Neuron (in vitro differentiated cells): Measurements from ENCODE around the gene ALPK1.
"Not testable (repeated sequence)": the region's sequence is repeated elsewhere in the genome, so short reads cannot be mapped to it uniquely, and the experiment has no call there.

Experiments
- H2AFZ ChIP-seq: one replicate; pipeline ENCODE4 v1.6.1; 2013; ENCODE audit warnings: low read depth, mild to moderate bottlenecking, inconsistent platforms, low read length, moderate library complexity
- H3K27me3 ChIP-seq: one replicate; pipeline ENCODE4 v1.6.1; 2013; ENCODE audit warnings: low read length; ENCODE audit not compliant: insufficient read depth
- H3K36me3 ChIP-seq: one replicate; pipeline ENCODE4 v1.6.1; 2013; ENCODE audit warnings: low read length; ENCODE audit not compliant: insufficient read depth
- H3K4me1 ChIP-seq: one replicate; pipeline ENCODE4 v1.6.1; 2013; ENCODE audit warnings: low read length; ENCODE audit not compliant: insufficient read depth
- H3K4me3 ChIP-seq: 2 replicates; pipeline ENCODE4 v1.5.1; 2013; ENCODE audit warnings: mild to moderate bottlenecking, low read length, moderate library complexity
- H3K9me3 ChIP-seq: one replicate; pipeline ENCODE4 v1.6.1; 2013; ENCODE audit warnings: low read length

Gene ALPK1

DNA sequence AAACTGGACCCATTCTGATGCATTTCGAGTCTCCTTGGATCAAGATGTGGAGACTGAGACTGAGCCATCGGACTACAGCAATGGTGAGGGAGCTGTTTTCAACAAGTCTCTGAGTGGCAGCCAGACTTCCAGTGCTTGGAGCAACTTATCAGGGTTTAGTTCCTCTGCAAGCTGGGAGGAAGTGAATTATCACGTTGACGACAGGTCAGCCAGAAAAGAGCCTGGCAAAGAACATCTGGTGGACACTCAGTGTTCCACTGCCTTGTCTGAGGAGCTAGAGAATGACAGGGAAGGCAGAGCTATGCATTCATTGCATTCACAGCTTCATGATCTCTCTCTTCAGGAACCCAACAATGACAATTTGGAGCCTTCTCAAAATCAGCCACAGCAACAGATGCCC is 134.0 kb downstream of the ALPK1 start:
- H3K27me3 ChIP-seq = no peaks in the 10 kb centered on the region
- H2AFZ ChIP-seq = no peak overlapping the region
- no peaks in the 10 kb centered on the region for H3K36me3 ChIP-seq
- no peaks in the 10 kb centered on the region for H3K9me3 ChIP-seq
- no peaks in the 10 kb centered on the region for H3K4me1 ChIP-seq
- no peak overlapping the region for H3K4me3 ChIP-seq

DNA sequence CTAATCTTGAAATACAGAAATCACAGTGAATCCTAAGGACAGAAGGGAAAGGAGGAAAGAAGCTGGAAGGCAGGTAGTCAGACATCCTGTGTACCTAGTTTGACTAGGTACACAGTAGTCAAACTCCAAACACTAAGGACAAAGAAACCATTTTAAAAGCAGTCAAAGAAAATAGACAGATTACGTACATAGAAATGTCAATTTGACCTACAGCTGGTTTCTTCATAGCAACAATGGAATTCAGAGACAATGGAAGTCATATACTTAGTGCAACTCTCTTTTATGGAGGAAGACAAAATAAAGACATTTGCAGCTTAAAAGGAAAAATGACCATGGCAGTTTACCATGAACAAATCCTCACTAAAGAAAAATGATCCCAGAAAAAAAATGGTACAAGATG is 139.8 kb downstream of the ALPK1 start:
- H3K4me3 ChIP-seq = no peak overlapping the region
- H3K4me1 ChIP-seq = no peaks in the 10 kb centered on the region
- no peak overlapping the region for H2AFZ ChIP-seq
- H3K9me3 ChIP-seq = no peaks in the 10 kb centered on the region
- no peaks in the 10 kb centered on the region for H3K36me3 ChIP-seq
- H3K27me3 ChIP-seq = no peaks in the 10 kb centered on the region

DNA sequence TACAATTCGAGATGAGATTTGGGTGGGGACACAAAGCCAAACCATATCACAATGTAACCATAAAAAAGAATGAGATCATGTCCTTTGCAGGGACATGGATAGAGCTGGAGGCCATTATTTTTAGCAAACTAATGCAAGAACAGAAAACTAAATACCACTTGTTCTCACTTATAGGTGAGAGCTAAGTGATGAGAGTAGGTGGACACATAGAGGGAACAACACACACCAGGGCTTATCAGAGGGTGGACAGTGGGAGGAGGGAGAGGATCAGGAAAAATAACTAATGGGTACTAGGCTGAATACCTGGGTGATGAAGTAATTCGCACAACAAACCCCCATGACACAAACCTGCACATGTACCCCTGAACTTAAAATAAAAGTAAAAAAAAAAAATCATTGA is 145.1 kb downstream of the ALPK1 start:
- H3K9me3 ChIP-seq, H3K4me1 ChIP-seq, H3K27me3 ChIP-seq, H2AFZ ChIP-seq, H3K36me3 ChIP-seq, H3K4me3 ChIP-seq: not testable (repeated sequence)

DNA sequence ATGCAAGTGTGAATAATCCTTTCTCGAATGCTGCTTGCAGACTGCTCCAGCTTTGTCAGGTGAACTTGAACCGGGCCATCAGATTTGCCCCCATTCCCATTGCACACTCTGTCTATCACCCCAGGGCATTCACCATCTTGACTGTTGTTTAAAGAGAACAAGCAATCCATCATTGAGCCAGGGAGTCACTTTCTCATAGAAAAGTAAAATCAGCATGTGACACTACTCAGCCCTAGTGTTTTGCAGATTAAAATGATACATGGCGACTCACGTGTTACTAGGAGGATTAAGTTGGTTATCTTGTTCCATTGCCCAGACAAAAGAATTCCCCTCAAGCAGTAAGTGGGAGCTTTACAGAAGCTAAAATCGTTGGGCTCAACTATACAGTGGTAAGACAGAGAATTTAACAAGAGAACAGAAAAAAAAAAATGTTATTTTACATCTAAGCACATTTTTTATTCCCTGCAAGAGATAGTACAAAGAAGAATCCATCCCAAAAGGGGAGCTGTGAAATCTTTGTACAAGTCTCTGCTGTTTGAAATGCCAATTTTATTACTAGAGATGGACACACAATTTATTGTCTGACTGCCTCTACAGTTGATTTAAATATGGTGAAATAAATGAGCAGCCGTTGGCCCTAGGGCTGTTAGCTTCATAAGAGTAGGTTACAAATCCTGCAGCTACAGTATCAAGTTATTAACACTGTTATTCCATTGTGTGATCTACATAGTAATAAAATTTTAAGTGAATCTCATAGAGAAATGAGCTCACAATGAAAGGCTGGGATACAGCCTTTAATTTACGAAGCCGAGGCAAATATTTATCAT is 151.3 kb downstream of the ALPK1 start:
- Histone ChIP-seq H3K4me3 (no peak overlapping the region), H3K27me3 (no peaks in the 10 kb centered on the region), H2AFZ (no peak overlapping the region), H3K9me3 (peaks cover 6% of the 10 kb centered on the region), H3K36me3 (no peaks in the 10 kb centered on the region), H3K4me1 (peaks cover 24% of the 10 kb centered on the region)

DNA sequence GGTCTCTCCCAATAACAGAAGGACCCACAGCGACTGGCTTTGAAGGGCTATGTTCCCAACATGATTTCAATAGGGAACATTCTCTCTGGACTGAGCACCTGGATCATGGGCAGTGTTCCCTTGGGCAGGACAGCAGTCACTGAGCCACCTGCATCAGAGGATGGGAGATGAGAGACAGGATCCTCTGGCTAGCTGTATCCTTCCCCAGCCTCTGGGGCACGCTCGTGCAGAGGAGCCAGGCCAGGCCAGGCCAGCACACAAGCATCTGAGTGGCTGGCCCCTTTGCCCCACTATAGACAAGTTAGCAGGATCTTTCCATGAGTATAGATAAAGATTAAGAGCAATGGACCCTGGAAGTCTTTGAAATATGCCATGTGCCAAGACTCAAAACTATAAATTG is 152.5 kb downstream of the ALPK1 start:
- Histone ChIP-seq H2AFZ (no peak overlapping the region), H3K4me1 (peaks cover 24% of the 10 kb centered on the region), H3K4me3 (no peak overlapping the region), H3K27me3 (no peaks in the 10 kb centered on the region), H3K9me3 (peaks cover 6% of the 10 kb centered on the region), H3K36me3 (no peaks in the 10 kb centered on the region)

DNA sequence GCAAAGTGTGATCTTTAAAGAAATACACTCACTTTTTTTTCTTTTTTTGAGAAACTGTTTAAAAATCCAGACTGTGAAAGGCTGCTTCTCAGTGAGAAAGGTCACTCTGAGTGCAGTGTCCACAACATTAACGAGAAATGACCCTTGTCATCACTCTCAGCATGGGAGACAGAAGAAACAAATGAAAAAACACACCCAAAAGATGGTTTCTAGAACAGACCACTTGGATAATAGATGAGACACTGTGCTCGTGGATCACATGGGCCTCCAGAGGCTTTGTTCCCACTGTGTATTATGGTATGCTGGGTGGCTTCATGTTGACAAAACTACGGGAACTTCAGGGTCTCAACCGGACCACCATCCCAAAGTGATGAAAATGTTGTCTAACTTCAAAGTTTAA is 153.9 kb downstream of the ALPK1 start:
- Histone ChIP-seq H3K36me3 (no peaks in the 10 kb centered on the region), H3K27me3 (no peaks in the 10 kb centered on the region), H3K9me3 (peaks cover 3% of the 10 kb centered on the region), H3K4me3 (no peak overlapping the region), H2AFZ (peak overlapping the region; percentile 51), H3K4me1 (peaks cover 24% of the 10 kb centered on the region)

DNA sequence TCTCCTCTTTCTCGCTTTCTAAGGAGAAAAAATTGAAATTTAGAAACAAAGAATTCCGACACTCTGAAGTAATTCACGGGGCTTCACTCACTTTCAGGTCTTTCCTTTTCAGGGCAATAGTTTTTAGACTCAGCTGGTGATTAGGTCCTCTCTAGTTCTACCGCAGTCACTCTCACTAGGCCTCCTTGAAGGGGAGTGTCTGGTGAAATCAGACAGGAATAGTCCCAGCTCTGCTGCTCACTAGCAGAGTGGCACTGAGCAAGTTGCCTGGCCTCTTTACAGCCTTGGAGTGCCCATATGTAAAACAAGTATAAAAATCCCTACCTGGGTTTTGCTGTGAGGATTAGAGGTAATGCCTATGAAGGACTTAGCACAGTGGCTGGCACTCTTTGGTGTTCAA is 154.7 kb downstream of the ALPK1 start:
- Histone ChIP-seq H2AFZ (no peak overlapping the region), H3K27me3 (no peaks in the 10 kb centered on the region), H3K4me3 (no peak overlapping the region), H3K36me3 (no peaks in the 10 kb centered on the region), H3K9me3 (peaks cover 3% of the 10 kb centered on the region), H3K4me1 (peaks cover 24% of the 10 kb centered on the region)

DNA sequence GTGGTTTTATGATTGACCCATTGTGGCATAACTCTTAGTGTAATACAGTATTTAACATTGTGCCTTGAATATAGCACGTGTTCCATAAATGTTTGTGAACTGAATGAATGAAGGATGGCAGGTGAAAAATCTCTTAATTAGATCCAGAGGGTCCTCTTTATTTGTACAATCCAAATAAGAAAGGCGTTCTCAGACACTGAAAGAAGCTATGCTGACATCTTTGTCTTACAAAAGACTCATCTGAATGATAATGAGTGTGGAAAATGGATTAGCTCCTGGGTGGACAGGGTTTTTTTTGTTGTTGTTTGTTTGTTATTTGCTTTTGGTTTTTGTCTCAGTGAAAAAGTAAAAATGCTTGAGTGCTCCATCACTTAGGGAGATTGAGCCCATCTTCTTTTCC is 156.2 kb downstream of the ALPK1 start:
- Histone ChIP-seq H3K4me1 (peaks cover 21% of the 10 kb centered on the region), H3K27me3 (no peaks in the 10 kb centered on the region), H3K9me3 (no peaks in the 10 kb centered on the region), H3K4me3 (no peak overlapping the region), H2AFZ (no peak overlapping the region), H3K36me3 (no peaks in the 10 kb centered on the region)

DNA sequence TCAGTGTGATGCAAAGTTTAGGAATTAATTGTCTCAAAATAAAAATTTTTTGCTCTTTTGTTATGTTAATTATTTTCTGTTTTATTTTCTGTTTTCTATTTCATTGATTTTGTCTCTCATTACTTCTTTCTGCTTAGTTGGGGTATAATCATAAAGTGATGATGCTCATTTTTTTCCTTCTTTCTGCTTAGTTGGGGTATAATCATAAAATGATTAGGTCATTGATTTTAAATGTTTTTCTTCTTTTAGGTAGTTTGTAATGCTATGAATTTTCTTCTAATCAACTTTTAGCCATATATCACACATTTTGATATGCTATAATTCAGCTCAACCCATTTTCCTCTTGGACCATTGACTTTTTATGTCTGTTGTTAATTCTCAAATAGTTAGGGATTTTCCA is 175.1 kb downstream of the ALPK1 start:
- Histone ChIP-seq H3K36me3 (no peaks in the 10 kb centered on the region), H3K4me1 (no peaks in the 10 kb centered on the region), H3K27me3 (no peaks in the 10 kb centered on the region), H3K4me3 (no peak overlapping the region), H2AFZ (no peak overlapping the region), H3K9me3 (no peaks in the 10 kb centered on the region)

DNA sequence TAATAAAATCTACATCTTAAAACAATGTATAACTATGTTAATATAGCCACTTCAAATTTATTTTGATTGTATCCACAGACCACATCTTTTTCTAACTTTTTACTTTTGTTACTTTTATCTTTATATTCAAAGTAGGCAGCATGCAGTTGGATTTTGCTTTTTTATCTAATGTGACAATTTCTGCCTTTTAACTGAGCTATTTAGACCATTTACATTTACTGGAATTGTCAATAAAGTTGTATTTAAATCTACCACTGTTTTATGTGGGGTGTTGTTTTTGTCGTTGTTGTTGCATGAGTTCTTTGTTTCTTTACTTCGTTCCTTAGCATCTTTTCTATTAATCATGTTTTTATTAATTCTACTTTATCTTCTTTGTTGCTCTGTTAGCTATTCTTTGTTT is 176.8 kb downstream of the ALPK1 start:
- no peaks in the 10 kb centered on the region for H3K36me3 ChIP-seq
- H3K27me3 ChIP-seq = no peaks in the 10 kb centered on the region
- H2AFZ ChIP-seq = no peak overlapping the region
- H3K4me3 ChIP-seq = no peak overlapping the region
- no peaks in the 10 kb centered on the region for H3K9me3 ChIP-seq
- H3K4me1 ChIP-seq = no peaks in the 10 kb centered on the region

DNA sequence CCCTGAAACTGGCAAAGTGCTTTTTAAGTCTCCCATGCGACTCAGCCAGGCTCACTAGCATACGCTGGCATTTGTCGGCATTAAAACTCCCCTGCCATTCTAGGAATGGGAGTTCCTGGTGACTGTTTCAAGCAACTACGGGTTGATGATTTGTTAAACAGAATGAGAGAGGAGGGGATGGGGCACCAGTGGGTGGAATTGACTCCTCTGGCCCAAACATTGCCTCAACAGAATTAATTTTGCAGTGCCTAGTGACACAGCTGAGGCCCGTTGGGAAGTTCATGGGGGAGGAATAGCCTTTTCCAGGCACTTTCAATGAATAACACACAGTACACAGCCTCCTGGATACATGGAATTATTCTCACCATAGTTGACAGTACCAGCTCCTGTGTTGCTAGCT is 188.8 kb downstream of the ALPK1 start:
- no peaks in the 10 kb centered on the region for H3K36me3 ChIP-seq
- H3K4me1 ChIP-seq = no peaks in the 10 kb centered on the region
- H3K4me3 ChIP-seq = no peak overlapping the region
- H2AFZ ChIP-seq = no peak overlapping the region
- no peaks in the 10 kb centered on the region for H3K9me3 ChIP-seq
- H3K27me3 ChIP-seq = no peaks in the 10 kb centered on the region

DNA sequence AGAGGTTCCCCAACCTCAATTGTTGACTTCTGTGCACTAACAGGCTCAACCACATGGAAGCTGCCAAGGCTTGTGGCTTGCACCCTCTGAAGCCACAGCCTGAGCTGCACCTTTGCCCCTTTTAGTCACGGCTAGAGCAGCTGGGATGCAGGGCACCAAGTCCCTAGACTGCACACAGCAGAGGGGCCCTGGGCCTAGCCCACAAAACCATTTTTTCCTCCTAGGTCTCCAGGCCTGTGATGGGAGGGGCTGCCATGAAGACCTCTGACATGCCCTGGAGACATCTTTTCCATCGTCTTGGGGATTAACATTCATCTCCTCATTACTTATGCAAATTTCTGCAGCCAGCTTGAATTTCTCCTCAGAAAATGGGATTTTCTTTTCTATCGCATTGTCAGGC is 193.6 kb downstream of the ALPK1 start:
- H2AFZ ChIP-seq, H3K36me3 ChIP-seq, H3K27me3 ChIP-seq, H3K4me1 ChIP-seq, H3K4me3 ChIP-seq, H3K9me3 ChIP-seq: not testable (repeated sequence)
